Sigmoid colon (tissue), 7 donors: Measurements from ENCODE around the gene CCDC116. TPM values are rescaled to one million over a fixed set of nuclear protein-coding genes. Genes with fewer than 3 reads are reported as not detected.

Experiments
- DNase-seq: peaks from one replicate; pipeline ENCODE4 v3.0.0-alpha.2; 2019
- H3K27ac ChIP-seq, 4 donors: fragments of 200-600 bp; sonication (generic); one replicate each; pipeline ENCODE4 v1.5.1; 2016 to 2019; ENCODE audit warnings: mild to moderate bottlenecking in 1 of 4
- H3K27me3 ChIP-seq, 3 donors: fragments of 200-600 bp; sonication (generic); one replicate each; pipeline ENCODE4 v1.5.1; 2019; ENCODE audit warnings: mild to moderate bottlenecking in 1 of 3
- H3K36me3 ChIP-seq, 4 donors: fragments of 200-600 bp; sonication (generic); one replicate each; pipeline ENCODE4 v1.5.1; 2016 to 2019
- H3K4me1 ChIP-seq, 4 donors: fragments of 200-600 bp; sonication (generic); one replicate each; pipeline ENCODE4 v1.5.1; 2017 to 2019
- H3K4me3 ChIP-seq, 4 donors: fragments of 200-600 bp; sonication (generic); one replicate each; pipeline ENCODE4 v1.5.1; 2017 to 2019; ENCODE audit warnings: mild to moderate bottlenecking in 2 of 4, moderate library complexity in 1 of 4
- H3K9me3 ChIP-seq, 4 donors: fragments of 200-600 bp in 3 of 4; sonication (generic) in 3 of 4; one replicate each; pipeline versions ENCODE4 v1.5.1 to v1.6.1; 2013 to 2019
- EP300 ChIP-seq, 4 donors: sonication (generic); formaldehyde crosslinking; IDR thresholded peaks; one replicate each; pipeline ENCODE4 v1.6.1; 2017; ENCODE audit warnings: antibody characterized with exemption in 4 of 4
- POLR2A ChIP-seq, 2 donors: fragments of 450-650 bp; IDR thresholded peaks; one replicate each; pipeline ENCODE4 v1.6.1; 2016; ENCODE audit warnings: antibody characterized with exemption in 2 of 2, mild to moderate bottlenecking in 2 of 2, moderate library complexity in 2 of 2
- POLR2AphosphoS5 ChIP-seq, 4 donors: sonication (generic); formaldehyde crosslinking; IDR thresholded peaks; one replicate each; pipeline ENCODE4 v1.6.1; 2017; ENCODE audit warnings: antibody characterized with exemption in 4 of 4
- WGBS, 2 donors: extraction: QIAGEN DNeasy Blood & Tissue Kit; methylation state at CpG; one replicate each; pipeline ENCODE4 v1.1.7; 2013; 5-methylcytosine and 5-hydroxymethylcytosine counted together
- intact Hi-C: fragments of 100-400 bp; cut with DNase I; formaldehyde crosslinking; loops from one replicate; pipeline ENCODE4 v1.15.1; 2023
- polyA plus RNA-seq, 3 donors: library from polyadenylated mRNA; stranded (reverse); fragments of 200-250 nt; gene quantifications; one replicate each; pipeline ENCODE4 v1.2.3, GENCODE V29; 2013
- total RNA-seq, 4 donors: library from RNA; depleted of rRNA; stranded (reverse); fragments of >200 nt; gene quantifications; one replicate each; pipeline ENCODE4 v1.1.0, GENCODE V29; 2016
- TF ChIP-seq, protein P1 (sequence below), 4 experiments: fragments of 450-650 bp in 3 of 4; fragments of 200-600 bp in 1 of 4; IDR thresholded peaks; one replicate each; pipeline ENCODE4 v1.5.1; 2016 to 2019; ENCODE audit warnings: antibody characterized with exemption in 4 of 4, mild to moderate bottlenecking in 3 of 4, moderate library complexity in 2 of 4
- donor health status: healthy with polysubstance abuse.
- donor health status: Bipolar disorder and iron deficiency.
- donor health status: healthy.

The CCDC116 gene, protein sequence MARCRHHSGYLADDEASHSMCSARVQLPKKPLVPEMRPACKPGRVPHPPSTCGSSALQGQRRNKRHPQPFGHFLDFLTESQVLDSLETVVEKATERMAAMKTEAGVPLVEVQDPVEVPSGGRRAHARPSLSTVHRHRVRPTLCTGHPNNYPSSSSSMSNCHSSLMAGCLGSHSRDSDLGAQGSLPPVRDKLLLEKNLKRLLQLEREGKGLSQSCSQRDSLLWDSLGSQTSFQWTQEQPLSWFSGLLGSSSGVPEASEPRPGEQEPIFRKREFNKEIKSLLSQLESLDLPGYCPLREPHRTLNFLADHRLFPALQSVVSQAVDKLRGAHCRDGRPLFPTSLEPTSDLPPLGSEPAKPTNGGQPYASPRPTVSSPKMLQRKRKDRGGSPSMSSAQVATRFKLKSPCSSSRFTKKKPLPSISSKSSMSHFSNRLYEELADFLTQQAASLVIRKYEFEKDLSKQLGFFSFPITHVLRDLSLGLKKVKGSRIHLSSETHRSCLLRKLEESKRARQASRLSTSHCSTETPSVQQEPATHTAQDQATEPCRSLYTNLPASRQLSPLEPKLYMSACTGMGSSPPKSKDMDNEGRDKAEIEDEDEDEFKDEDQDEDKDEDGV
- total RNA-seq (1 to 10 TPM in 1 of 4 donors, under 1 TPM in 3; 0.33 to 2.5 (median 0.38) TPM), polyA plus RNA-seq (under 1 TPM in 1 of 3 donors, not detected in 2; 0.58 TPM)

DNA sequence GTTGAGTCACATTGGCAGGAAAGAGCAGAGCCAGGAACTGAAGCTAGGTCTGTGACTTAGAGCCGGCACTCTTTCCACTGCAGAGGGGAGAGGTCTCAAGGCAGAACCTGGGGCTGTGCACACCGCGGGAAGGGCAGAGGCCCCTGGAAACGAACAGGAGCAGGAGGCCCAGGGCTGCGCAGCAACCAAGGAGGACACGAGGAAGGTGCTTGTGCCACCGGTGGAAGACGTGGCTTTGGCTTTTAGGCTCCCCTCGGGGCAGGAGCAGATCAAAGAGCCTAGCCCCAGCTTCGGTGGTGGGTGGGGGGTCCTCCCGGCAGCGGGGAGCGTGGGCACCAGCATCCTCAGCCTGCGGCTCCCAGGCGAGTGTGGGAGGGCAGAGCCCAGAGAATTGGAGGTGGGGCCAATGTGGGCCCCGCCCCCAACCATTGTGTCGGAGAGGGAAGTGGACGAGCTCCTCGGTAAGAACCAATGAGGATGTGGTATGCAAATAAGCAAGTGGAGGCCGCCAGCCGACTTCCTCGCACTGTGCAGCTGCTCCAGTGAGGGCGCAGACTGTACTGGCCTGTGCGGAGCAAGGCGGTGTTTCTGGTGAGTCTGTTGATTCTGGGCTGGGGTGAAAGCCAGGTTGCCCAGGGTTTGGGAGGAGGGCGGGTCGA, at the start of gene CCDC116:
Gene CCDC116, plus strand, starts transcription at position 524 of the 659 bp plus-strand sequence. CDS start 422 bp downstream, outside the sequence.
- H3K36me3 ChIP-seq, result peaks cover 0 to 4% (median 0%) of the 10 kb centered on the region in 4 donors
- TF ChIP-seq, protein P1, sequence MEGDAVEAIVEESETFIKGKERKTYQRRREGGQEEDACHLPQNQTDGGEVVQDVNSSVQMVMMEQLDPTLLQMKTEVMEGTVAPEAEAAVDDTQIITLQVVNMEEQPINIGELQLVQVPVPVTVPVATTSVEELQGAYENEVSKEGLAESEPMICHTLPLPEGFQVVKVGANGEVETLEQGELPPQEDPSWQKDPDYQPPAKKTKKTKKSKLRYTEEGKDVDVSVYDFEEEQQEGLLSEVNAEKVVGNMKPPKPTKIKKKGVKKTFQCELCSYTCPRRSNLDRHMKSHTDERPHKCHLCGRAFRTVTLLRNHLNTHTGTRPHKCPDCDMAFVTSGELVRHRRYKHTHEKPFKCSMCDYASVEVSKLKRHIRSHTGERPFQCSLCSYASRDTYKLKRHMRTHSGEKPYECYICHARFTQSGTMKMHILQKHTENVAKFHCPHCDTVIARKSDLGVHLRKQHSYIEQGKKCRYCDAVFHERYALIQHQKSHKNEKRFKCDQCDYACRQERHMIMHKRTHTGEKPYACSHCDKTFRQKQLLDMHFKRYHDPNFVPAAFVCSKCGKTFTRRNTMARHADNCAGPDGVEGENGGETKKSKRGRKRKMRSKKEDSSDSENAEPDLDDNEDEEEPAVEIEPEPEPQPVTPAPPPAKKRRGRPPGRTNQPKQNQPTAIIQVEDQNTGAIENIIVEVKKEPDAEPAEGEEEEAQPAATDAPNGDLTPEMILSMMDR (IDR thresholded peaks at IDR 0.05), result no peak
- TF ChIP-seq POLR2AphosphoS5 (IDR thresholded peaks at IDR 0.05) (no peak), POLR2A (IDR thresholded peaks at IDR 0.05) (no peak), EP300 (IDR thresholded peaks at IDR 0.05) (no peak)
- H3K4me1 ChIP-seq, result peaks cover 0 to 19% (median 12%) of the 10 kb centered on the region in 4 donors
- 49 to 92% methylated on average over 27 of the region's 27 CpGs for WGBS, 2 donors
- H3K27ac ChIP-seq, result no peak within 1 kb of the TSS
- H3K4me3 ChIP-seq, result no peak within 1 kb of the TSS
- DNase-seq, result no peak
- no peaks in the 10 kb centered on the region for H3K27me3 ChIP-seq
- H3K9me3 ChIP-seq, result no peaks in the 10 kb centered on the region
- intact Hi-C loops, result no loop called here

DNA sequence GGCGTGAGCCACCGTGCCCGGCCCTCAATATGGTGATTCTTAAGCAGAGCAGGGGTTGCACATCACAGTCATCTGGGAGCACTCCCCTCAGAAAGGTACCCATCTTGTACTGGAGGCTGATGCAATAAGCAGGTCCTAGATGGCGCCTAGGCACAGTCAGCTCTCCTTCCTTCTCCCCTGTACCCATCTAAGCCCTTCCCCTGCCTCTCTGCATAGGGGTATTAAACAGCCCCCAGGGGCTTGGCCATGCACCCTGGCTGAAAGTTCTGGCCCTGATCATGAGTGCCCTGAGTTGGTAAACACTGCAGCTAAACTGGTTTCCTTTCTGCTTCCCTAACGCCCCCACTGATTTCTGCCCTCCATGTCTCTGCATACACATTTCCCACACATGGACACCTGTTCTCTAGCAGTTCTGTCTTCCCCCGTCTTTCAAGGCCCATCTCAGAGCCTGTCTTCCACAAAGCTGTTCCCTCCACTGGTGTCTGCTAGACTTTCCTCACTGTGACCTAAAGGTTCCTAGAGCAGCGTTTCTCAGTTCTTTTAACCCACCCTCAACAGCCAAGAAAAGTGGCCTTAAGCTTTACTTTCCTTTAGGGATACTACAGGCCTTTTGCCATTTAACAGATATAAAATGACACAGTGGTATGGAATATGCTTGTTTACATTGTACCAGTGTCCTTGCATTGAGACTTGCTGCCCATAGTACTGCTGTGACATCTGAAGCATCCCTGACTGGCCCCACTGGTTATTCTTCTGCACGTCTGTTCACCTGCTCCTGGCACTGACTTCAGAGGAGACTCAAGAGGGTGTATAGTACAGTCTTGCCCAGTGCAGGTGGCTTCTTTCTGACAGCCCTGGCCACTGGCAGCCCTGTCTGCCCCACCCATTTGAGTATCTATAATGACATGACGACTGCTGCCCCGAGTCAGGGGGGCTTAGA, 49.5 kb upstream of the CCDC116 start:
- 54 to 76% methylated on average over 10 of the region's 10 CpGs for WGBS, 2 donors
- no peak for TF ChIP-seq POLR2AphosphoS5 (IDR thresholded peaks at IDR 0.05)
- TF ChIP-seq, protein P1 (IDR thresholded peaks at IDR 0.05), result no peak
- no peak for TF ChIP-seq POLR2A (IDR thresholded peaks at IDR 0.05)
- no peak for TF ChIP-seq EP300 (IDR thresholded peaks at IDR 0.05)
- Histone ChIP-seq H3K4me1 (peaks cover 0 to 48% (median 42%) of the 10 kb centered on the region in 4 donors), H3K9me3 (no peaks in the 10 kb centered on the region), H3K27ac (no peak overlapping the region), H3K36me3 (no peaks in the 10 kb centered on the region), H3K27me3 (no peaks in the 10 kb centered on the region), H3K4me3 (no peak overlapping the region)
- intact Hi-C loops, result loop anchor here (5.0 kb wide), 1 partner anchor 44 kb away; no protein-coding TSS in a partner anchor
- no peak for DNase-seq

DNA sequence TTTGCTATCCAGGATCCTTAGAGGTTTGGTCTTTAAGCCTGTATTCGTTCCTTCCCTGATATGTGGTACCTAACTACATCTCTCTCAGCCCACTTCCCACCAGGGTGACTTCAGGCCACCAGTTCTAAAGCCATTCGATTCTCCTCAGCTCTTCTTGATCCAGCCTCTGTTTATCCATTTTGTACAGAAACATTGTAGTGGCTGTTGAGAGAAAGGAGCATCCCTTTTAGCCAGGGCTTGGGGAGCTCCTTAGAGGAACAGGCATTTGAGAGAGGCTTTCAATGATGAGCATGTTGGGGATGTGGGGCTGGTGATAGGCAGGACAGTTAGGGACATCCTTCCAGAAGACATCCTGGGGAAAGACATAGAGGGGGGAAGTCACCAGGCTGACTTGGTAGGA, 47.2 kb upstream of the CCDC116 start:
- no peaks in the 10 kb centered on the region for H3K9me3 ChIP-seq
- H3K4me1 ChIP-seq, result peaks cover 0 to 45% (median 38%) of the 10 kb centered on the region in 4 donors
- no peak overlapping the region for H3K27ac ChIP-seq
- H3K36me3 ChIP-seq, result no peaks in the 10 kb centered on the region
- H3K4me3 ChIP-seq, result no peak overlapping the region
- intact Hi-C loops, result no loop called here
- TF ChIP-seq POLR2A (IDR thresholded peaks at IDR 0.05) (no peak), POLR2AphosphoS5 (IDR thresholded peaks at IDR 0.05) (no peak), EP300 (IDR thresholded peaks at IDR 0.05) (no peak)
- TF ChIP-seq, protein P1 (IDR thresholded peaks at IDR 0.05), result no peak
- 83 to 93% methylated on average over 2 of the region's 2 CpGs for WGBS, 2 donors
- H3K27me3 ChIP-seq, result no peaks in the 10 kb centered on the region
- no peak for DNase-seq
